Measurements from ENCODE around the gene SMIM38.

SMIM38 gene

DNA sequence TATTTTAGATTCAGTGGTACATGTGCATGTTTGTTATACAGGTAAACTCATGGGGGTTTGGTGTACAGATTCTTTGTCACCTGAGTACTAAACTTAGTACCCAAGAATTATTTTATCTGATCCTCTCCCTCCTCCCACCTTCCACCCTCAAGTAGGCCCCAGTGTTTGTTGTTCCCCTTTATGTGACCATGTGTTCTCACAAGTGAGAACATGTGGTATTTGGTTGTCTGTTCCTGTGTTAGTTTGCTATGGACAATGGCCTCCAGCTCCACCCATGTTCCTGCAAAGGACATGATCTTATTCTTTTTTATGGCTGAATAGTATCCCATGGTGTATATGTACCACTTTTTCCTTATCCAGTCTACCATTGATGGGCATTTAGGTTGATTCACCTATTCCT is 6.8 kb downstream of the SMIM38 start:
- DNase-seq = no peak

GRCh38 chr11:69163842-69164241 is 8.1 kb downstream of the SMIM38 start:
- DNase-seq = no peak

DNA sequence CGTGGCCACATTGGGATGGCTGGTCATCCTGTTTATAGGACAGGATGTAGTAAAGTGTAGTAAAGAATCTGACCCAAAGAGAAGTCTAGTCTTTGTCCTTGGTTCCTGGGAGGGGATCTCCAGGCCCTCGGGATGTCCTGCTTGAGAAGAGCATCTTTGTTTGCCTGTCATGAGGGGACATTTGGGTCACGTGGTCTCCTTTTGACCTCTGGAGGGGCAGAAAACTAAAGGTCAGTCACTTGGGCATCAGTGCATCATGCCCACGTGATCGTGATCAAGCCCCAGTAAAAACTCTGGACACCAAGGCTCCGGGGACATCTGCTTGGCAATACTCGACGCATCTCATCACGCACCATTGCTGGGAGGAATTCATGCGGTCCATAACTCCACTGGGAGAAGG is 9.1 kb downstream of the SMIM38 start:
- no peak for DNase-seq

- no peak for DNase-seq
These were observed 10.0 kb downstream of the SMIM38 start for GRCh38 chr11:69165775-69166174.

GRCh38 chr11:69166218-69167115 is 10.7 kb downstream of the SMIM38 start:
- no peak for DNase-seq

DNA sequence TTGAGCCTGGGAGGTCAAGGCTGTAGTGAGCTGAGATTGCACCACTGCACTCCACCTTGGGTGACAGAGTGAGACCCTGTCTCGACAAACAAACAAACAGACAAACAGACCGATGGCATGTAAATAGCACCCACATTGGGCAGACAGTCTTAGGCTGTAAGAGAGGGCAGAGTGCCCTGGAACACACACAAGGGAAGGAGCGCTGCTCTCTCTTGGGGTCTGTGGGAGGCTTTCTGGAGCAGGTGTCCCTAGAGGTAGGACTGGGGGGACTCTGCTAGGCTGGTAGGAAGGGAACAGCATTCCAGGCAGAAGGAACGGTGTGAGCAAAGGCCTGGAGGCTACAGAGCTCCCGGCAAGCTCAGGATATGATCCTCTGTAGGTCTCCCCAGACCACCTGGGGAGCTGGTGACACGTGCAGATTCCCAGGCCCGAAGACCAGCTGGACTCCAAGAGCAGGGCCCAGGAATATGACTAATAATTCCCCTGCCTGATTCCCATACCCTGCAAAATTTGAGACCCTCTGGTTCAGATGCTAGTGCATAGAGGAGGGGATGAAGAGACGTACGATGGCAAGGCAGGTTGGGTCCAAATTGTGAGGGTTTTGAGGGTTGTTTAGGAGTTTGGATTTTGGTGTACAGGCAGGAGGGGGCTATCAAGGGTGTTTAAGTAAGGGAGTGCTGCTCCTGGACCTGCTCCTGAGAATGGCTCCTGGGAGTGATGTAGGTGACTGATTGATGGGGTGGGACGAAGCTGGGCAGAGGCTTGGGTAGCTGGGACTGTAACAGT is 11.6 kb downstream of the SMIM38 start:
- DNase-seq = no peak

GRCh38 chr11:69167916-69168691 is 12.4 kb downstream of the SMIM38 start:
- DNase-seq = no peak

DNA sequence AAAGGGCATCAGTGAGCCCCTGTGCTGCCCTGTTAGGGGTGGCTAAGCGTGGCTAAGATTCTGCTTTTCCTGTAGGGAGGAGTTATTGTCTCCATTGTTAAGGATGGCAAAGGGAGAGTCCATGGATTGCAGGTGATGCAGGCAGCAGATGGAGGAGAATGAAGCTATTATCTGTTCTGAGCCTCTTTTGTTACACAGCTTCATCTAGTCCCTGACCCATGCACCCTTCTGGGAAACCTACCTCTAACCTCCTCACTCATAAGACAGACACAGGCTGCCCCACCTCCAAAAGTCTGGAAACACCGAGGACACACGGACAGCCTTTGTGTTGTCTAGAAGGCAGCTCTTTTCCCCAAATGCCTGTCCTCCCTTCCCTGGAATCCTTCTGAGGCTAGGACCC is 13.7 kb downstream of the SMIM38 start:
- no peak for DNase-seq

DNA sequence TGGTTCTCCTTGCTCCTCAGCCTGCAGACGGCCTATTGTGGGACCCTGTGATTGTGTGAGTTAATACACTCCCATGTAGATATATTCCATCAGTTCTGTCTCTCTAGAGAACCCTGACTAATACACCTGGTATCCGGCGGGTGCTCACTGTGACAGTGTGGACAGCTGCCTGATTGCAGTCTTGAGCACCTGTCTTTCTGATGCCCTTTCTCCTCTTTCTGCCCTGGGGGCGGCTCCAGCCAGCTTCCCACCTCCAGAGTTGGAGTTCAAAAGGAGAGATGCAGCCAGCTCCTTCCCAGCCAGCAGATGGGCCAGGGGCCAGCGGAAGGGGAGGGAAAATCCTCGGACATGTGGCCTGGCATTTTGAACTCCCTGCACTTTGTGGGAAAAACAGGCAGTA is 15.0 kb downstream of the SMIM38 start:
- no peak for DNase-seq

GRCh38 chr11:69171476-69172240 is 15.9 kb downstream of the SMIM38 start:
- no peak for DNase-seq

DNA sequence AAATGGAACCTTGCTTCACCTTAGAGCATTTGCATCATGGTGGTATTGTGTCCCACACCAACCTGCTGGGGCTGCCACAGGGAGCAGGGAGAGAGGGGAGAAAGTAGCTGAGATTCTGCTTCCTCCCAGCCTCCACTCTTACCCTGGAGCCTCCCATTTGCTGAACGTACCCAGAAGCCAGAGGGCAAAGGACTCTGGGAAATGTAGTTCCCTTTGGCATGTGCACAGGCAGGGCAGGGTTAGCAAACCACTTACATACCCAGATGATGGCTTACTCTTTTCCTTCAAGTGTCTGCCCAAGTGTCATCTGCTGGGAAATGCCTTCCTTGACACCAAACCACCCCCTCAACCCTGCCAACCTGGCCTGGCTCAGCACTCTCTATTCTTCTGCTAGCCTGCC is 16.9 kb downstream of the SMIM38 start:
- DNase-seq = no peak

DNA sequence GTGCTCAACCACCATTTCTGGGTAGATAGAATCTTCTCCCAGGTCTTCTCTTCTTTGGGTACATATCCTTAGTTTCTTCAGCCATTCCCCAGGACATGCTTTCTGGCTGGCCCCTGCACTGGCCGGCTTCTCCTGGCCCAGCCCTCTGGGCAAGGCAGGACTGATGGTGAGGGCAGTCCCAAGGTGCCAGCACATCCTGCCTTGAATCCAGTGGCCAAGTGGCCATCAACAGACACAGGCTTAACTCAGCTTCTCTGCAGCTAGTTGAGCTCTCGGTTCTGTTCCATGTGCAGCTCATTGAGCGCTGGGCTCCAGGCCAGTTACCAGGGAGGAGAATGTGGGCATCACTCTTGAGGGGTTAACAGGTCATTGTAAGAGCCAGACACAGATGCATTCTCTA is 17.6 kb downstream of the SMIM38 start:
- DNase-seq = no peak

DNA sequence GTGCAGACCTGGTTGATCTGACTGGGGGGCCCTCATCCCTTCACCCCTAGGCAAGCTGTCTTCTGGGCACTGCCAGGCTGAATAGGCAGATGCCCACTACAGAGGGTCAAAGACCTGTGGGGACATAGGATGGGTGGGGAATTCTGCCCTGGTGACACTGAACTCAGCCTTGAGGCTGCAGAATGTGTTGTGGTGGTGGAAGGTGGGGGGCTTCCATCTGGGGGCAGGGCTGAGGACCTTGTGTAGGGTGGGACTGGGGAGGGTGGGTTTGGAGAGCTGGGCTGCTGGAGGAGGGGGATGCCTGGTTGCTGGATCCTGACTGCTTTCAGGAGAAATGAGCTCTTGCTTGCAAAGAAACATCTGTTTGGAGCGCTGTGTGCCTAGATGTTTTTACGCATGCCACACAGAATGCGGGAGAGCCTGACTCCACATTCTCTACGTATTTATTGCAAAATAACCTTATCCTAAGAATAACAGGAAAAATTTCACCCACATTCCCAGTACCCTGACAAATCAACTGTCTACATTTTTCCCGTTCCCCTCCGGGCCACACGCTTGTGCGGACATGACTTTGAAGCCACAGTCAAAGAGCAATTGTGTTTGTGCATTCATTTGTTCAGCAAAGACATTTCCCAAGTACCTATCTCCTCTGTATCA is 18.3 kb downstream of the SMIM38 start:
- no peak for DNase-seq

DNA sequence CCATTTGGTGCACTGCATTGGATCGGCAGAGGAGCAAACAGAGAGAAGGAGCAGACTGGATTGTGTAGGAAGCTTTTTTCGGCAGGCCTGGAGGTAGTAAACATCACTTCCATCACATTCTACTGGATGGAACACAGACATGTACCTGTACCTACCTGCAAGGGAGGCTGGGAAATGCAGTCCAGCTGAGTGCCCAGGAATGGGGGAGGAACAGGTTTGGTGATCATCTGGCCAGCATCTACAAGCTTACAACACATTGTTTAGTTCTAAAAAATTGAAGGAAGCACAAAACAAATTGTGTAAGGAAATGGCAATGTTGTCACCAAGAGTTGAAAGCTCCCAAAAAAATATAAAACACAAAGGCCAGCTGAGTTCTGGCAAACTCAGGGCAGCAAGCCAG is 19.1 kb downstream of the SMIM38 start:
- no peak for DNase-seq

DNA sequence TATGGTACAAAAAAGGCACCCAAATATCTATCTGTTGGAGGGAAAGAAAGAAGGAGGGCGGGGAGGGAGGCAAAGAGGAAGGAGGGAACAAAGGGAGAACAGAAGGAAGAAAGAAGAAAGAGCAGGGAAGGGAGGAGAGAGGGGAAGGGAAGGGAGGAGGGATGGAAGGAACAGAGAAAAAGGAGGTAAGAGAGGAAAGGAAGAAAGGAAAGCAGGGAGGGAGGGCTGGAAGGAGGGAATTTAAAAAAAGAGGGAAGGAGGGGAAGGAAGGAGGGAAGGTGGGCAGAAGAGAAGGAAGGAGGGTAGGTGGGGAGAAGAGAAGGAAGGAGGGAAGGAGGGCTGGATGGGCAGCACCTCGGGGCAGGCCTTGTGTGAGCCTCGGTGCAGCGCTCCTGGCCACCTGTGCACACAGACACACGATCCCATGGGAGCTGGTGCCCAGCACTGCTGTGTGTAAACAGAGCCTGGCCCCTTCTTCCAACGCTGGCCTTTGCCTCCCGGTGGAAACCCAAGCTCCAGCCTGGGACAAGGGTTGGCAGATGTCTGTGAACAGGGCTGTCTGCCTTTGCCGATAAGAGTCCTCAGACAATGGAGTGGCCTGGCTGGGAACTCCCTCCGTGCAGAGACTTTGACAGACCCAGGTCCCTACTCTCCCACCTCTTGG is 23.2 kb downstream of the SMIM38 start:
- DNase-seq = no peak

DNA sequence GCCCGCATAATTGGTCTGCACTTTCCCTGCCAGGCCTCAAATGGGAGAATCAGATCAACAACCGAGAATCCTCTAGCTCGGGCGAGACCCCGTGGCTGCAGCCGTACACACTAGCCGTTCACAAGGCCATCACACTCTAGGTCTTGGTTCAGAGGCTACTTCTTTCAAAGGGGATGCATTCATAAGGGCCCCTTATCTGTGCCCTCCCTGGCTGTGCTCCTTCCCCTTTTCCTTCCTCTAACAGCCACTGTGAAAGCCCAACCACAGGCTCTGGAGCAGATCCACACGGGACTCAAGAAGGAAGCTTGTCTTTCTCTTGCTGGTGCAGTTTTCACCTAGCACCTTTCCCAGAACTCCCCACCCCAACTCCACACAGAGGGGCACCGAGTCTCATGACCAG is 24.5 kb downstream of the SMIM38 start:
- no peak for DNase-seq

GRCh38 chr11:69180726-69181125 is 25.0 kb downstream of the SMIM38 start:
- DNase-seq = no peak

DNA sequence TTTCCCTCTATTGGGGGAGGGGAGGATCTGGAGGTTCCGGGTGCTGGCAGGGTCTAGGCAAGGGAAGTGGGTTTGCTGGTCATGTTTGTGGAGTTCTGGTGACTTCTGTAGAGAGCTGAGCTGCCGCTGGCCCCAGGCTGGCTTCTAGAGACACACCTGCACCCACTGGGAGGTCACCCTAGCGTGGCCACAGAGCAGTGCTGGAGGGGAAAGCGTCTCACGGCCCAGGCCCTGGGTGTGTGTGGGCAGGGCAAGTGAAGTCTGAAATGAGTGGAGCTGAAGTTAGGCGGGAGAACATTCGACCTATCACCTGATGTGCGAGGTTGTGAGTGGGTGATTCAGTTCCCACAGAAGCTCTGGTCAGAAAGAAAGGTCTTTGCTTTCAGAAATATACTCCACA is 27.9 kb downstream of the SMIM38 start:
- DNase-seq = no peak

GRCh38 chr11:69186316-69187260 is 30.9 kb downstream of the SMIM38 start:
- no peak for DNase-seq

DNA sequence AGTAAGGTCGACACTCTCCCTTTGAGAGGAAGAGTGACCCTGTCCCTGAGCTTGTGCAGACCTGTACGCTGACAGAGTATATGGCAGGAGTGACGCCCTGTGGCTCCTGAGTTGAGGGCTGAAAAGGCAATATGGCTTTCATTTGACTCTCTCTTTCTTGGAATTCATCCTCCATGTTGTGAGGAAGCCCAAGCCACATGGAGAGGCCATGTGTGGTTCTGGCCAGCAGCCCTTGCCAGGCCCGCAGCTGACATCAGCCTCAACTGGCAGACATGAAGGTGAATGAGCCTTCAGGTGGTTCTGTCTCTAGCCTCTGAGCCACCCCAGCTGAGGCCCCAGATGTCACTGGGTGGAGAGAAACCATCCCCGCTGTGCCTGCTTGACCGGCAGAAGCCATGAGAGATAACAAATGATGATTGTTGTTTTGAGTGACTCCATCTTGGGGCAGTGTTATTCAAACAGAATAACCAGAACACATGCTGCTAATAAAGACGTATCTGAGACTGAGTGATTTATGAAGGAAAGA is 31.9 kb downstream of the SMIM38 start:
- DNase-seq = no peak
